ENCODE measurements around the gene GDPGP1.

GDPGP1 gene

GRCh38 chr15:90265271-90266060 lies 31.5 kb downstream of the GDPGP1 start, which contains the start of gene NGRN:
TSS of gene NGRN (plus strand) at chr15:90265672. CDS start at chr15:90265713, 41 bp downstream.
- no peak for TF ChIP-seq CTCF (IDR thresholded peaks at IDR 0.05; ENCODE audit: unreplicated experiment in 3 of 3)
- no peaks in the 10 kb centered on the region for H3K27me3 Mint-ChIP-seq (ENCODE audit: low read depth)
- H3K4me3 Mint-ChIP-seq = peak within 1 kb of the TSS; percentile 98 to 99 (median 99)

GRCh38 chr15:90266061-90266431 lies 32.0 kb downstream of the GDPGP1 start:
- no peaks in the 10 kb centered on the region for H3K9me3 Mint-ChIP-seq
- peaks cover 45% of the 10 kb centered on the region for H3K4me1 Mint-ChIP-seq
- peak overlapping the region; percentile 98 to 99 (median 99) for H3K4me3 Mint-ChIP-seq
- peak overlapping the region; percentile 97 to 99 (median 98) for H3K27ac Mint-ChIP-seq
- no peaks in the 10 kb centered on the region for H3K27me3 Mint-ChIP-seq (ENCODE audit: low read depth)
- no peak for TF ChIP-seq CTCF (IDR thresholded peaks at IDR 0.05; ENCODE audit: unreplicated experiment in 3 of 3)
- peaks cover 23% of the 10 kb centered on the region for H3K36me3 Mint-ChIP-seq (ENCODE audit: low read depth)

More at GRCh38 chr15:90265271-90266060, 31.5 kb downstream of the GDPGP1 start, which contains the start of gene NGRN:
- Mint-ChIP-seq H3K4me1 (peaks cover 43% of the 10 kb centered on the region), H3K27ac (peak within 1 kb of the TSS; percentile 97 to 99 (median 98)), H3K36me3 (ENCODE audit: low read depth) (peaks cover 20% of the 10 kb centered on the region), H3K9me3 (no peaks in the 10 kb centered on the region)

DNA sequence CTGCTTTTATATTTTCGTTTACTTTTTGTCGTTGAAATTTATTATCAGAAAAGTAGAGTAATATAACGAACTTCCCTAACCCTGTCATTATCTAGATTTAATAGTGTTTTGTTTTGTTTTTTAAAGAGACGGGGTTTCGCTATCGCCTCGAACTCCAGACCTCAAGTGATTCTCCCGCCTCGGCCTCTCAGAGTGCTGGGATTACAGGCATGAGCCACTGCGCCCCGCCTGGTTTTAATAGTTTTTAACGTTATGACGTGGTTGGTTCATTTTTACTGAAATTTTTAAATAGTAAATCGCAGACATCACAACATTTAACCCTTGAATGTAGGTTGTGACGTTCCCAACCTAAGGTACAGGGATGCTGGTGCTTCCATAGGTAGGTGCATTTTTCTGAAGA lies 32.5 kb downstream of the GDPGP1 start:
- Mint-ChIP-seq H3K27me3 (ENCODE audit: low read depth) (no peaks in the 10 kb centered on the region), H3K4me1 (peaks cover 45% of the 10 kb centered on the region), H3K4me3 (peak overlapping the region; percentile 98 to 99 (median 99)), H3K36me3 (ENCODE audit: low read depth) (peaks cover 28% of the 10 kb centered on the region), H3K9me3 (no peaks in the 10 kb centered on the region), H3K27ac (peak overlapping the region; percentile 97 to 99 (median 98))
- TF ChIP-seq CTCF (IDR thresholded peaks at IDR 0.05; ENCODE audit: unreplicated experiment in 3 of 3) = no peak

DNA sequence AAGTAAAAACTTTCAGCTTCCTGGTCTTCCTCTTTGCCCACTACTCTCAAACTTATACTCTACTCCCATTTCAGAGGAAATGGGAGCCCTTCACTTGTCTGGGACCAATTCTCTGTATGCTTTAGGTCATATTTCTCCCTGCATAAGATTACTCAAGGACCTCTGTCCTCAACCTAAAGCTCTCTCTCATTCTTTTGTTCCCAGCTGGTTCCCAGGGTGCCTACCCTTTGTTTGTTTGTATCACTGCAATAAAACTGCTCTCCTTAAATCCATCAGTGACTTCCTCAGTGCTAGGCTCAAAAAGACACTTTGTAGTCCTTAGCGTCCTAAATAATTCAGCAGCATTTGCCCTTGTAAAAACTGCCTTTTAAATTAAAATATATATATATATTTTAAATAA lies 34.4 kb downstream of the GDPGP1 start:
- Mint-ChIP-seq H3K4me1 (peaks cover 45% of the 10 kb centered on the region), H3K4me3 (peak overlapping the region; percentile 82 to 99 (median 85)), H3K9me3 (no peaks in the 10 kb centered on the region), H3K36me3 (ENCODE audit: low read depth) (peaks cover 47% of the 10 kb centered on the region), H3K27ac (peak overlapping the region in 2 of 3 experiments; percentile 43 to 61), H3K27me3 (ENCODE audit: low read depth) (no peaks in the 10 kb centered on the region)
- TF ChIP-seq CTCF (IDR thresholded peaks at IDR 0.05; ENCODE audit: unreplicated experiment in 3 of 3) = no peak

DNA sequence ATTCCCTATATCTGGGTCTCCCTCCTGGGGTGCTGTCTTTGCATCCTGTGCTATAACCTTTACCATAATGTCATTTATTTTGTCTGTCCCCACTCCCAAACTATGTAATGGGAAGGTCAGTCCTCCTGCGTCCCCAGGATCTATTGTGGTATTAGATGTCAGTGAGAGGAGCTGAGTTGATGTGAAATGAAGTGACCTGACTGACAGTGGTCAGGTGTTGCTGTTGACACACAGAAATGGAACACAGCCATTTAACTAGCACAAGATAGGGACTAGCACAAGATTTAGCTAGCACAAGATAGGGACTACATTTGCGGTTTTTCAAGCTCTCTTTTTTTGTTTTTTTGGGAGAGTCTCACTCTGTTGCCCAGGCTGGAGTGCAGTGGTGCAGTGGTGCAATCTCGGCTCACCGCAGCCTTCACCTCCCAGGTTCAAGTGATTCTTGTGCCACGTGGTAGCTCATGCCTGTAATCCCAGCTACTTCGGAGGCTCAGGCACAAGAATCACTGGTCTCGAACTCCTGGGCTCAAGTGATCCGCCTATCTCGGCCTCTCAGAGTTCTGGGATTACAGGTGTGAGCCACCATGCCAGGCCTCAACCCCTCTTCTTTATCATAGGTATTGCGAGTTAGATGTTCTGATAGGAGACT lies 36.6 kb downstream of the GDPGP1 start:
- Mint-ChIP-seq H3K4me3 (peak overlapping the region; percentile 33 to 52 (median 43)), H3K36me3 (ENCODE audit: low read depth) (peaks cover 67% of the 10 kb centered on the region), H3K4me1 (peaks cover 39% of the 10 kb centered on the region), H3K9me3 (no peaks in the 10 kb centered on the region), H3K27me3 (ENCODE audit: low read depth) (no peaks in the 10 kb centered on the region), H3K27ac (no peak overlapping the region)
- TF ChIP-seq CTCF (IDR thresholded peaks at IDR 0.05; ENCODE audit: unreplicated experiment in 3 of 3) = no peak

Data from nephron (organoid).